HEK293 (cell line): ENCODE data around the gene SELENOI.

ENCODE experiments used
- CTCF ChIA-PET: fragments of 350-600 bp; formaldehyde crosslinking; extraction: SDS; loops from one replicate; lab custom pipeline; 2021; ENCODE audit warnings: antibody characterized with exemption; lab: Yijun Ruan, JAX
- POLR2A ChIA-PET: fragments of 300-600 bp; formaldehyde crosslinking; extraction: SDS; loops from one replicate; lab custom pipeline; 2020; ENCODE audit warnings: antibody characterized with exemption, inconsistent platforms; lab: Yijun Ruan, JAX
- H3K27ac ChIP-seq: fragments of 200-500 bp; sonication (Bioruptor generic); 2 replicates; pipeline ENCODE4 v1.5.1; 2014; ENCODE audit warnings: low read depth, low read length, control low read depth, inconsistent platforms; ENCODE audit errors: extremely low read depth
- H3K36me3 ChIP-seq, 2 experiments: fragments of 200-500 bp in 1 of 2; sonication (Bioruptor generic) in 1 of 2; 1 replicate in 1 of 2; 2 replicates in 1 of 2; pipeline ENCODE4 v1.5.1; 2014 to 2017; ENCODE audit warnings: inconsistent platforms in 2 of 2, low read length in 2 of 2; ENCODE audit not compliant: control insufficient read depth in 2 of 2, insufficient read depth in 1 of 2
- H3K4me1 ChIP-seq: fragments of 200-500 bp; sonication (Bioruptor generic); 2 replicates; pipeline ENCODE4 v1.5.1; 2014; ENCODE audit warnings: mild to moderate bottlenecking, low read length, inconsistent platforms; ENCODE audit not compliant: control insufficient read depth, insufficient read depth
- H3K4me3 ChIP-seq: 2 replicates; pipeline ENCODE4 v1.5.1; 2011; ENCODE audit warnings: low read depth, mild to moderate bottlenecking, control low read depth, low read length, moderate library complexity
- H3K9me3 ChIP-seq: fragments of 200-500 bp; sonication (Bioruptor generic); 2 replicates; pipeline ENCODE4 v1.5.1; 2014; ENCODE audit warnings: low read depth, low read length, inconsistent platforms; ENCODE audit not compliant: control insufficient read depth, insufficient read depth
- GLI4 ChIP-seq: fragments of 450-650 bp; formaldehyde crosslinking; IDR thresholded peaks from 2 replicates; pipeline ENCODE4 v1.5.1; 2016; ENCODE audit warnings: missing biosample characterization, missing genetic modification characterization
- PRDM10 ChIP-seq: fragments of 450-650 bp; formaldehyde crosslinking; IDR thresholded peaks from 2 replicates; pipeline ENCODE4 v1.5.1; 2016; ENCODE audit warnings: missing biosample characterization, missing genetic modification characterization
- REPIN1 ChIP-seq: fragments of 450-650 bp; formaldehyde crosslinking; IDR thresholded peaks from 2 replicates; pipeline ENCODE4 v1.5.1; 2017; ENCODE audit warnings: missing biosample characterization, missing genetic modification characterization, low read depth
- TRIM28 ChIP-seq: IDR thresholded peaks from 2 replicates; pipeline ENCODE4 v1.6.1; 2011; ENCODE audit warnings: low read length, control low read depth, borderline replicate concordance
- ZBTB49 ChIP-seq: fragments of 450-650 bp; formaldehyde crosslinking; IDR thresholded peaks from 2 replicates; pipeline ENCODE4 v1.5.1; 2016; ENCODE audit warnings: missing biosample characterization, missing genetic modification characterization, low read depth
- ZFP3 ChIP-seq: fragments of 450-650 bp; formaldehyde crosslinking; IDR thresholded peaks from 2 replicates; pipeline ENCODE4 v1.5.1; 2016; ENCODE audit warnings: low read depth, missing biosample characterization, missing genetic modification characterization
- ZFP69B ChIP-seq: fragments of 450-650 bp; formaldehyde crosslinking; IDR thresholded peaks from 2 replicates; pipeline ENCODE4 v1.5.1; 2016; ENCODE audit warnings: missing biosample characterization, missing genetic modification characterization
- ZNF133 ChIP-seq: fragments of 450-650 bp; formaldehyde crosslinking; IDR thresholded peaks from 2 replicates; pipeline ENCODE4 v1.5.1; 2016; ENCODE audit warnings: missing biosample characterization, missing genetic modification characterization
- ZNF19 ChIP-seq: fragments of 450-650 bp; formaldehyde crosslinking; IDR thresholded peaks from 2 replicates; pipeline ENCODE4; 2016; ENCODE audit warnings: missing biosample characterization, missing genetic modification characterization, low read depth
- ZNF274 ChIP-seq, 2 experiments: fragments of 200-500 bp in 1 of 2; fragments of 450-650 bp in 1 of 2; sonication (Bioruptor generic) in 1 of 2; formaldehyde crosslinking in 1 of 2; IDR thresholded peaks; 2 replicates each; pipeline versions ENCODE4 v1.5.1 to v1.6.1; 2014 to 2016; ENCODE audit warnings: borderline replicate concordance in 1 of 2, inconsistent platforms in 1 of 2, low read length in 1 of 2, missing biosample characterization in 1 of 2, missing genetic modification characterization in 1 of 2
- ZNF324 ChIP-seq: fragments of 450-650 bp; formaldehyde crosslinking; IDR thresholded peaks from 2 replicates; pipeline ENCODE4 v1.5.1; 2016; ENCODE audit warnings: missing biosample characterization, missing genetic modification characterization
- ZNF404 ChIP-seq: fragments of 450-650 bp; formaldehyde crosslinking; IDR thresholded peaks from 2 replicates; pipeline ENCODE4 v1.5.1; 2017; ENCODE audit warnings: missing biosample characterization, missing genetic modification characterization
- ZNF571 ChIP-seq: fragments of 450-650 bp; formaldehyde crosslinking; IDR thresholded peaks from 2 replicates; pipeline ENCODE4 v1.5.0; 2017; ENCODE audit warnings: missing biosample characterization, missing genetic modification characterization
- ZNF585B ChIP-seq: fragments of 450-650 bp; formaldehyde crosslinking; IDR thresholded peaks from 2 replicates; pipeline ENCODE4 v1.5.1; 2016; ENCODE audit warnings: missing biosample characterization, missing genetic modification characterization
- ZNF626 ChIP-seq: fragments of 450-650 bp; sonication (Bioruptor Pico); formaldehyde crosslinking; IDR thresholded peaks from 2 replicates; pipeline ENCODE4 v1.5.1; 2018; ENCODE audit warnings: missing biosample characterization, missing genetic modification characterization, inconsistent platforms
- ZNF654 ChIP-seq: fragments of 450-650 bp; formaldehyde crosslinking; IDR thresholded peaks from 2 replicates; pipeline ENCODE4 v1.5.1; 2016; ENCODE audit warnings: low read depth, missing biosample characterization, missing genetic modification characterization
- ZNF777 ChIP-seq: fragments of 450-650 bp; formaldehyde crosslinking; IDR thresholded peaks from 2 replicates; pipeline ENCODE4 v1.5.1; 2017; ENCODE audit warnings: missing biosample characterization, missing genetic modification characterization, borderline replicate concordance
- ZSCAN18 ChIP-seq: fragments of 450-650 bp; formaldehyde crosslinking; IDR thresholded peaks from 2 replicates; pipeline ENCODE4 v1.5.1; 2016; ENCODE audit warnings: missing biosample characterization, missing genetic modification characterization
- TF ChIP-seq, protein P1 (sequence below): fragments of 450-650 bp; formaldehyde crosslinking; IDR thresholded peaks from 2 replicates; pipeline ENCODE4 v1.5.1; 2016; ENCODE audit warnings: missing biosample characterization, missing genetic modification characterization
- TF ChIP-seq, protein P2 (sequence below): fragments of 450-650 bp; formaldehyde crosslinking; IDR thresholded peaks from 2 replicates; pipeline ENCODE4 v1.5.1; 2016; ENCODE audit warnings: missing biosample characterization, missing genetic modification characterization, low read depth

SELENOI gene

DNA sequence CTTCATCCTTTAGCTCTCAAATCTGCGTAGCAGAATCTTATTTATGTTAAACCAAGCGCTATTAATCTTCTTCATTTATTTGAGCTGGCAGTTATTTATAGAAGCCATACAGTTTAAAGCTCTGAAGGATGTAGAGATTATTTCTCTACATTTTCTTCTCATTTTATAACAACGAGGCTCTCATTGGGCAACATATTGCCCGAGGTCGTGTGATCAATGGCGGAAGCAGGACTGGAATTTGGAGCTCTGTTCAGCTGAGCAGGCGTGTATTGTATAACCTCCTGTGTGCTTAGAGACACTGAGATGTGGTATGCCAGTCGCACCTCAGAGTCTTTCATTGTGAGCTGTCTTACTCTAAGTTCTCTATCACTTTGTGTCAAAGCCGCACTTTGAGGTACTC is 38.2 kb downstream of the SELENOI start:
- Histone ChIP-seq H3K27ac (no peak overlapping the region), H3K4me3 (no peak overlapping the region), H3K36me3 (peaks cover 17 to 37% of the 10 kb centered on the region in 2 experiments), H3K9me3 (no peaks in the 10 kb centered on the region), H3K4me1 (0 out of 2 replicates have a peak, but pooled peaks cover 3% of the 10 kb centered on the region)
- TF ChIP-seq, protein P1, sequence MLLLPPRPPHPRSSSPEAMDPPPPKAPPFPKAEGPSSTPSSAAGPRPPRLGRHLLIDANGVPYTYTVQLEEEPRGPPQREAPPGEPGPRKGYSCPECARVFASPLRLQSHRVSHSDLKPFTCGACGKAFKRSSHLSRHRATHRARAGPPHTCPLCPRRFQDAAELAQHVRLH = no peak
- TF ChIP-seq ZNF654 (tag by site-specific recombination) (no peak), TRIM28 (no peak), REPIN1 (tag by site-specific recombination) (no peak), ZNF404 (tag by site-specific recombination) (no peak), ZNF133 (tag by site-specific recombination) (no peak), ZNF585B (tag by site-specific recombination) (no peak), ZBTB49 (no peak), ZNF324 (tag by site-specific recombination) (no peak), ZNF571 (tag by site-specific recombination) (no peak), ZSCAN18 (tag by site-specific recombination) (no peak), ZNF19 (tag by site-specific recombination) (no peak), ZFP69B (no peak), ZNF626 (tag by site-specific recombination) (no peak), ZFP3 (no peak), GLI4 (tag by site-specific recombination) (no peak)
- TF ChIP-seq, protein P2, sequence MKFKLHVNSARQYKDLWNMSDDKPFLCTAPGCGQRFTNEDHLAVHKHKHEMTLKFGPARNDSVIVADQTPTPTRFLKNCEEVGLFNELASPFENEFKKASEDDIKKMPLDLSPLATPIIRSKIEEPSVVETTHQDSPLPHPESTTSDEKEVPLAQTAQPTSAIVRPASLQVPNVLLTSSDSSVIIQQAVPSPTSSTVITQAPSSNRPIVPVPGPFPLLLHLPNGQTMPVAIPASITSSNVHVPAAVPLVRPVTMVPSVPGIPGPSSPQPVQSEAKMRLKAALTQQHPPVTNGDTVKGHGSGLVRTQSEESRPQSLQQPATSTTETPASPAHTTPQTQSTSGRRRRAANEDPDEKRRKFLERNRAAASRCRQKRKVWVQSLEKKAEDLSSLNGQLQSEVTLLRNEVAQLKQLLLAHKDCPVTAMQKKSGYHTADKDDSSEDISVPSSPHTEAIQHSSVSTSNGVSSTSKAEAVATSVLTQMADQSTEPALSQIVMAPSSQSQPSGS (tag by site-specific recombination) = no peak
- TF ChIP-seq, all 188 proteins: peak for 0
- POLR2A ChIA-PET = interaction anchor here (1.3 kb wide), 1 partner anchor 38 kb away, joined by 4 read pairs; the partner anchor contains the start of gene SELENOI
- CTCF ChIA-PET = interaction anchor here (0.5 to 0.9 kb wide), 3 partner anchors 79 to 239 kb away, joined by 3 read pairs; no protein-coding TSS in a partner anchor

DNA sequence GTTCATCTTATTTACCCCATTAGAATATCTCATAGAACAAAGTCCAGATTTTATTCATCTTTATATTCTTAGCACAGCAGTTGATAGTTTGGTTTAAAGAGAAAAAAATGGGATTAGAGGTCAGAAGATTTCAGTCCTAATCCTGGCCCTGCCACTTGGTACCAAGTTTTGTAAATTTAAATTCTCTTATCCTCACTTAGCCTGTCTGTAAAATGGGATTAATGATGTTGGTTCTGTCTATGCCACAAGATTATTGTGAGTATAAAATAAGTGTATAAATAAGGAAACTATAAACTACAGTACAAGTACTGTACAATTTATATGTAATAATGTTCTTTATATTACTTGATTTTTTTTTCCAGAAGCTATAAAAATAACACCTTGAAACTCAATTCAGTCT is 38.7 kb downstream of the SELENOI start:
- ChIA-PET CTCF (interaction anchor here (0.5 to 0.9 kb wide), 3 partner anchors 78 to 239 kb away, joined by 3 read pairs; no protein-coding TSS in a partner anchor), POLR2A (interaction anchor here (1.3 kb wide), 1 partner anchor 39 kb away, joined by 4 read pairs; the partner anchor contains the start of gene SELENOI)
- H3K36me3 ChIP-seq = peaks cover 18 to 41% of the 10 kb centered on the region in 2 experiments
- no peaks in the 10 kb centered on the region for H3K9me3 ChIP-seq
- H3K27ac ChIP-seq = no peak overlapping the region
- no peak overlapping the region for H3K4me3 ChIP-seq
- 0 out of 2 replicates have a peak, but pooled peaks cover 3% of the 10 kb centered on the region for H3K4me1 ChIP-seq
- no peak for TF ChIP-seq ZNF274 (IDR thresholded peaks at IDR 0.05; ENCODE audit: low read length)
- no peak for TF ChIP-seq ZNF274 (tag by site-specific recombination; IDR thresholded peaks at IDR 0.05; ENCODE audit: borderline replicate concordance)
- TF ChIP-seq ZNF777 (tag by site-specific recombination) = no peak
- no peak for TF ChIP-seq PRDM10 (tag by site-specific recombination)
